PFSK-1 (cell line): ENCODE results near the gene SLC16A9.

Experiments used
- POLR2AphosphoS5 ChIP-seq: IDR thresholded peaks from 2 replicates; pipeline ENCODE4 v1.6.1; 2012; ENCODE audit warnings: low read depth, mild to moderate bottlenecking, control low read depth, low read length, moderate library complexity
- SIN3A ChIP-seq: IDR thresholded peaks from 2 replicates; pipeline ENCODE4 v1.6.1; 2012; ENCODE audit warnings: mild to moderate bottlenecking, low read length, moderate library complexity, borderline replicate concordance; ENCODE audit not compliant: insufficient read depth
- TF ChIP-seq, protein P1 (sequence below), 2 experiments: IDR thresholded peaks; 2 replicates each; pipeline versions ENCODE4 v1.6.1 to v1.8.0; 2011 to 2012; ENCODE audit warnings: low read depth in 2 of 2, low read length in 2 of 2, control low read depth in 1 of 2, inconsistent platforms in 1 of 2, mild to moderate bottlenecking in 1 of 2, moderate library complexity in 1 of 2; ENCODE audit not compliant: insufficient read depth in 1 of 2

DNA sequence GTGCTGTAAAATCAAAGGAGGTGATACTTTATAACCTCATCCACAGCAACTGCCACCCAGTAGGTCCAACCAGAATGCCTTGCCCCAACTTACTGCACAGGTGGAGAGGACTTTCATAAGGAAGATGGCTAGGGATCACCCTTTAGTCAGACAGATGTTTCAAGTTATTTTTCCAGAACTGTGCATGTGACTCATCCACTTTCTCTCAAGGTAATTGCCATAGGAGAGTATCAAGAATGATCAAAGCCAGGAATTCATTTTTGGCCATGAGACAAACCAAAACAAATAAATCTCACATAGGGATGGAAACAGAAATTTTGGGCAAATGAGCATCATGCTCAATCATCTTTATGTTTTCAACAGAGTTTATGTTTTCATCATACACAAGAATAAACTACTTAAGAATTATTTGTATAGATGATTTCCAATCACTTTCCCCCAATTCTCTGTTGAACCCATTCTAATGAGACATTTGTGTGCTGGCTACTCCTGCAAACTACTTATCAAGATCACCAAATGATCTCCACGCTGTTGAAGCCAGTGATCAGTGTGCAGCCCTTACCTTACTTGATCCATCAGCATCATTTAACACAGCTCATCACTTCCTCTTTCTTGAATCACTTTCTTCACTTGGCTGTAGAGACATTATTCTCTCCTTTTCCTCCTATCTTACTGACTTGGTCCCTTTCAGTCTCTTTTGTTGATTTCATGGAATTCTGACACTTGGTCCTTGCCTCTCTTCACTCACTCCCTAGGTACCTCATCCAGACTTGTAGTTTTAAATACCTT, 74.0 kb downstream of the SLC16A9 start:
- TF ChIP-seq, protein P1, sequence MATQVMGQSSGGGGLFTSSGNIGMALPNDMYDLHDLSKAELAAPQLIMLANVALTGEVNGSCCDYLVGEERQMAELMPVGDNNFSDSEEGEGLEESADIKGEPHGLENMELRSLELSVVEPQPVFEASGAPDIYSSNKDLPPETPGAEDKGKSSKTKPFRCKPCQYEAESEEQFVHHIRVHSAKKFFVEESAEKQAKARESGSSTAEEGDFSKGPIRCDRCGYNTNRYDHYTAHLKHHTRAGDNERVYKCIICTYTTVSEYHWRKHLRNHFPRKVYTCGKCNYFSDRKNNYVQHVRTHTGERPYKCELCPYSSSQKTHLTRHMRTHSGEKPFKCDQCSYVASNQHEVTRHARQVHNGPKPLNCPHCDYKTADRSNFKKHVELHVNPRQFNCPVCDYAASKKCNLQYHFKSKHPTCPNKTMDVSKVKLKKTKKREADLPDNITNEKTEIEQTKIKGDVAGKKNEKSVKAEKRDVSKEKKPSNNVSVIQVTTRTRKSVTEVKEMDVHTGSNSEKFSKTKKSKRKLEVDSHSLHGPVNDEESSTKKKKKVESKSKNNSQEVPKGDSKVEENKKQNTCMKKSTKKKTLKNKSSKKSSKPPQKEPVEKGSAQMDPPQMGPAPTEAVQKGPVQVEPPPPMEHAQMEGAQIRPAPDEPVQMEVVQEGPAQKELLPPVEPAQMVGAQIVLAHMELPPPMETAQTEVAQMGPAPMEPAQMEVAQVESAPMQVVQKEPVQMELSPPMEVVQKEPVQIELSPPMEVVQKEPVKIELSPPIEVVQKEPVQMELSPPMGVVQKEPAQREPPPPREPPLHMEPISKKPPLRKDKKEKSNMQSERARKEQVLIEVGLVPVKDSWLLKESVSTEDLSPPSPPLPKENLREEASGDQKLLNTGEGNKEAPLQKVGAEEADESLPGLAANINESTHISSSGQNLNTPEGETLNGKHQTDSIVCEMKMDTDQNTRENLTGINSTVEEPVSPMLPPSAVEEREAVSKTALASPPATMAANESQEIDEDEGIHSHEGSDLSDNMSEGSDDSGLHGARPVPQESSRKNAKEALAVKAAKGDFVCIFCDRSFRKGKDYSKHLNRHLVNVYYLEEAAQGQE (IDR thresholded peaks at IDR 0.05; ENCODE audit: insufficient read depth in 1 of 2, low read depth in 2 of 2, low read length in 2 of 2): no peak
- no peak for TF ChIP-seq POLR2AphosphoS5
- no peak for TF ChIP-seq SIN3A
